GM23338 (cell line): Measurements from ENCODE around the gene KIF9.

ENCODE experiments used
- CREB1 ChIP-seq: fragments of 250-450 bp; sonication (Bioruptor Pico); IDR thresholded peaks from 2 replicates; pipeline ENCODE4 v1.5.0; 2020; ENCODE audit warnings: low read depth, mild to moderate bottlenecking, moderate library complexity
- EZH2 ChIP-seq: fragments of 200-600 bp; sonication (generic); IDR thresholded peaks from one replicate; pipeline ENCODE4 v1.8.0; 2017; ENCODE audit warnings: antibody characterized with exemption, mild to moderate bottlenecking, low read depth; ENCODE audit not compliant: unreplicated experiment
- EZH2phosphoT487 ChIP-seq: fragments of 200-600 bp; sonication (generic); IDR thresholded peaks from one replicate; pipeline ENCODE4 v1.8.1; 2018; ENCODE audit warnings: antibody characterized with exemption; ENCODE audit not compliant: unreplicated experiment
- POLR2AphosphoS5 ChIP-seq: IDR thresholded peaks from 2 replicates; pipeline ENCODE4 v1.6.1; 2016; ENCODE audit warnings: antibody characterized with exemption, low read depth
- TF ChIP-seq, protein P1 (sequence below): IDR thresholded peaks from one replicate; pipeline ENCODE4 v1.6.1; 2018; ENCODE audit warnings: antibody characterized with exemption; ENCODE audit not compliant: unreplicated experiment
- TF ChIP-seq, protein P2 (sequence below), 2 experiments: fragments of 200-600 bp in 1 of 2; sonication (generic) in 1 of 2; conservative IDR thresholded peaks; 2 replicates each; pipeline versions ENCODE4 v1.5.1 to v1.6.1; 2016 to 2017; ENCODE audit warnings: antibody characterized with exemption in 2 of 2, low read depth in 2 of 2, mild to moderate bottlenecking in 2 of 2, moderate library complexity in 1 of 2

DNA sequence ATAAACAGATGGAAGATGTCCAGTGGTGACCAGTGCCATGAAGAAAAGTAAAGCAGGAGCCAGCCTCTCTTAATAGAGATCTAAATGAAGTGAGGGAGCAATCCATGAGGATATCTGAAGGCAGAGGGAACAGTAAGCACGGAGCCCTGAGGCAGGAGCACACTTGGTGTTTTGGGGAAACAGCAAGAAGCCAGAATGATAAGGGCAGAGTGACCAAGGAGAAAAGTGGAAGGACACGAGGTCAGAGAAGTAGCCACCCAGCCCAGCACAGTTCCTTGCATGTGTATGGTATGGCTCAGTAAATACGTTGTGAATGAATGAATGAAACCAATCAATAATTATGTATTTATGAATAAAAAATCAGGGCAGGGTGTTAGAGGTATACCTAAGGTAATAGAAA is 11.8 kb upstream of the KIF9 start:
- TF ChIP-seq, protein P1, sequence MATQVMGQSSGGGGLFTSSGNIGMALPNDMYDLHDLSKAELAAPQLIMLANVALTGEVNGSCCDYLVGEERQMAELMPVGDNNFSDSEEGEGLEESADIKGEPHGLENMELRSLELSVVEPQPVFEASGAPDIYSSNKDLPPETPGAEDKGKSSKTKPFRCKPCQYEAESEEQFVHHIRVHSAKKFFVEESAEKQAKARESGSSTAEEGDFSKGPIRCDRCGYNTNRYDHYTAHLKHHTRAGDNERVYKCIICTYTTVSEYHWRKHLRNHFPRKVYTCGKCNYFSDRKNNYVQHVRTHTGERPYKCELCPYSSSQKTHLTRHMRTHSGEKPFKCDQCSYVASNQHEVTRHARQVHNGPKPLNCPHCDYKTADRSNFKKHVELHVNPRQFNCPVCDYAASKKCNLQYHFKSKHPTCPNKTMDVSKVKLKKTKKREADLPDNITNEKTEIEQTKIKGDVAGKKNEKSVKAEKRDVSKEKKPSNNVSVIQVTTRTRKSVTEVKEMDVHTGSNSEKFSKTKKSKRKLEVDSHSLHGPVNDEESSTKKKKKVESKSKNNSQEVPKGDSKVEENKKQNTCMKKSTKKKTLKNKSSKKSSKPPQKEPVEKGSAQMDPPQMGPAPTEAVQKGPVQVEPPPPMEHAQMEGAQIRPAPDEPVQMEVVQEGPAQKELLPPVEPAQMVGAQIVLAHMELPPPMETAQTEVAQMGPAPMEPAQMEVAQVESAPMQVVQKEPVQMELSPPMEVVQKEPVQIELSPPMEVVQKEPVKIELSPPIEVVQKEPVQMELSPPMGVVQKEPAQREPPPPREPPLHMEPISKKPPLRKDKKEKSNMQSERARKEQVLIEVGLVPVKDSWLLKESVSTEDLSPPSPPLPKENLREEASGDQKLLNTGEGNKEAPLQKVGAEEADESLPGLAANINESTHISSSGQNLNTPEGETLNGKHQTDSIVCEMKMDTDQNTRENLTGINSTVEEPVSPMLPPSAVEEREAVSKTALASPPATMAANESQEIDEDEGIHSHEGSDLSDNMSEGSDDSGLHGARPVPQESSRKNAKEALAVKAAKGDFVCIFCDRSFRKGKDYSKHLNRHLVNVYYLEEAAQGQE: no peak
- no peak for TF ChIP-seq POLR2AphosphoS5
- TF ChIP-seq, protein P2, sequence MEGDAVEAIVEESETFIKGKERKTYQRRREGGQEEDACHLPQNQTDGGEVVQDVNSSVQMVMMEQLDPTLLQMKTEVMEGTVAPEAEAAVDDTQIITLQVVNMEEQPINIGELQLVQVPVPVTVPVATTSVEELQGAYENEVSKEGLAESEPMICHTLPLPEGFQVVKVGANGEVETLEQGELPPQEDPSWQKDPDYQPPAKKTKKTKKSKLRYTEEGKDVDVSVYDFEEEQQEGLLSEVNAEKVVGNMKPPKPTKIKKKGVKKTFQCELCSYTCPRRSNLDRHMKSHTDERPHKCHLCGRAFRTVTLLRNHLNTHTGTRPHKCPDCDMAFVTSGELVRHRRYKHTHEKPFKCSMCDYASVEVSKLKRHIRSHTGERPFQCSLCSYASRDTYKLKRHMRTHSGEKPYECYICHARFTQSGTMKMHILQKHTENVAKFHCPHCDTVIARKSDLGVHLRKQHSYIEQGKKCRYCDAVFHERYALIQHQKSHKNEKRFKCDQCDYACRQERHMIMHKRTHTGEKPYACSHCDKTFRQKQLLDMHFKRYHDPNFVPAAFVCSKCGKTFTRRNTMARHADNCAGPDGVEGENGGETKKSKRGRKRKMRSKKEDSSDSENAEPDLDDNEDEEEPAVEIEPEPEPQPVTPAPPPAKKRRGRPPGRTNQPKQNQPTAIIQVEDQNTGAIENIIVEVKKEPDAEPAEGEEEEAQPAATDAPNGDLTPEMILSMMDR (conservative IDR thresholded peaks at IDR 0.05; ENCODE audit: low read depth in 2 of 2): no peak
- TF ChIP-seq EZH2: no peak
- no peak for TF ChIP-seq EZH2phosphoT487
- no peak for TF ChIP-seq CREB1
